ENCODE results near the gene LIMCH1.
"Not testable (repeated sequence)": the region's sequence is repeated elsewhere in the genome, so short reads cannot be mapped to it uniquely, and the experiment has no call there.

Gene LIMCH1

DNA sequence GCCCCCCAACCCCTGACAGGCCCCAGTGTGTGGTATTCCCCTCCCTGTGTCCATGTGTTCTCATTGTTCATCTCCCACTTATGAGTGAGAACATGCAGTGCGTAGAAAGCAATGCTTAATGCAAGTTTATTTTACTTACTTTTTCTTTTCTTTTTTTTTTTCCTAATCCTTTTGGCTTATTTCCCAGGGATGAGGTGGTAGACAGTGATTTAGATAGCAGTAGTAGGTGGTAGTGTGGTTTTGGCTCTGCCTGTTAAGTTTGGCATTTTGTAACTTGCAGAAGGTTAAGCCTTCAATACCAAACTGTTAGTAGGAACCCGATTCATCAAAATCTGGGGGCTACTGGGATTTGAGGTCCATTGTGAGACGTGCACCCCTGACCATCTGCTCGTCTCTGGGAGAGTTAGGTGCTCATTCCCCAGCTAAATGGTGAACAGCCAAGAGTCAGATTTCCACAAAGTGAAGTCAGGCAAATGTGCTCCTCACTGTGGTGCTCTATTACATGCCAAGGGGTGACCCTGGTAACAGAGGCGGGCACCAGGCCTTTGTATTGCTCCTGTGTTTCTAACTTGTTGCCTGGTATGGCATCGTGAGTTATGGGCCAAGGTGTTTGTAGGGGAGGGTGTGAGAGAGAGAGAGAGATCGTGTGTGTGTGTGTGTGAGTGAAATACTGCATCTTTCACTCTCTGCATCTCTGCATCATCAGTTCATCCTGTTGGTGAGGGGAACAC, 140.3 kb downstream of the LIMCH1 start:
- no peak for DNase-seq (ENCODE audit: low read depth, low spot score)

DNA sequence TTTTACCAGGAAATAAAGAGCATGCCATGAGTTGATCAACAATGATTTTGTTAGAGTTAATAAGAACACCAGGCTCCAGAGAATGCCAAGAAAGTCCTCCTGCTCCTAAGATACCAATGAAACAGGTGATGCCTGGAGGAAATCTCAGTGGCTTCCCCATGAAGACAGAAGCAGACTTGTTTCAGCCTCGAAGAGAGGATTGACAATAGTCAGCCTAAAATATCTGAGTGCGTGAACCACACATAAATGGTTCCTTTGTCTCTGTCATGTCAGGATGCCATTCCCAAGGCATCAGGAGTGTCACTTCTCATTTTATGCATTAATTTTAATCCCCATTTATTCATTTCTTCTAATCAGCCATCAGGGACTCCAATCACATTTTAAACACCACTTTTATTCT, 141.0 kb downstream of the LIMCH1 start:
- DNase-seq (ENCODE audit: low read depth, low spot score): no peak

DNA sequence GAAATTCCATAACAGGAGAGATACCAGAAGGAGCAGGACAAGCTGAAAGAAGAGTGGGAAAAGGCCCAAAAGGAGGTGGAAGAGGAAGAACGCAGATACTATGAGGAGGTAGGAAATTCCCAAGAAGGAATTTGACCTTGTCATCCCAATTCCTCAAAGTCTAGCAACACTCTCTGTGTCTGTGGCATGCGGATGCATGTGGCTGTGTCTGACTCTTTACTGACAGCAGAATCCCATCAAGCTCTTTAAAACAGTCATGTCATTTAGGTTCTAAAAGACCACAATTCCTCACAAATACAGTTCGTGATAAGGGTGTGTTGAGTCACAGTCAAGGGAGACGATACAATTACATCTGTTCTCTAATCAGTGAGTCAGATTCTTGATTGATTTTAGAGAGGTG, 142.0 kb downstream of the LIMCH1 start:
- DNase-seq (ENCODE audit: low read depth, low spot score): no peak

DNA sequence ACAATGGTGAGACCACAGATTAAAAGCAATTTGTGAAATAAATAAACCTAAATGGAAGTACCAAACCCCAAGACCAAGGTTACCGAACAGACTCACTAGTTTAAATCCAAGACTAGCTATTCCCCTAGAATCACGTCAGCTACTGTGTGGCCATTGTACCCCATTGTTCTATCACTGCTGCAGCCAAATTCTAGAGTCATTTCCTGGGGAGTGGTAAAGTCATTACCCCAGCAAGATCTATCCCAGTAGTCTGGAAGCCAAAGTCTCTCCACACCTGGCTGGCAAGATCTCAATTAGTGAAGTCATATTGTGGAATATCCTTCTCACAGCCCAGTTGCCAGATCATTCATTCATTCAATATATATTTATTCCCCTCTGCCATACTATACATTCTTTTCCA, 143.1 kb downstream of the LIMCH1 start:
- DNase-seq (ENCODE audit: low read depth, low spot score): no peak

DNA sequence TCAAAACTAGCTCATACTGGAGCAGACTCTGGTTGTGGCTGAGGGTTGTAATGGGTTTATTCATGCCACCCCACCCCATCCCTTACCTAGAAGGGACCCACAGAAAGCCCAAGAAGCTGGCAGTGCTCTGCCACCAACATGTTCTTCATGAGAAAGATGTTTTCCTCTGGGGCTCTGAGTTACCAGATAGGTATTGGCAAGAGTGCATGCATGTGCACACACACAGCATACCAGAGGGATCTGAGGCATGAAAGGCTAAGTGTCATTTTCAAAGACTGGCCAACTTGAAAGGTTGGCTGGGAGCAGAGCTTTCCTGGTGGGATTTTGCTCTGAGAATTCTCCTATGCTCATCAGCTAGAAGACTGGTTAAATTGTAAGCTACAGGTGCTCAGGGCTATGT, 145.4 kb downstream of the LIMCH1 start:
- DNase-seq (ENCODE audit: low read depth, low spot score): no peak

DNA sequence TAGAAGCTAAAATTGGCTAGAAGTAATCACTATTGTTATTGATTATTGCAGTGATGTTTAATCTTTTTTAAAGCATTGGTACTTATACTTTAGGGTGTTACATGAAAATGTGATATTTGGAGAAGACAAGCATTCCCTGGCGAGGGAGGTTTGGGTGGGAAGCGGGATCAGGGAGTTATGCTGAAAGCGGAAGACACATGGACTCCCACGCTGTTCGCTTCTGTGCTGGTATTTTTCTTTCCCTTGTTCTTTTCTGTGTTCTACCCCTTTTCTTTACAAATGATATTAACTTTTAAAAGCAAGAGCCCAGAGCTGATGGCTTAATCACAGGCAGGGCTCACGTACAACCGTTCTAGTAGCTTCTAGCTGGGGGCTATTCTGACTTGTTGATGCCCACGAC, 148.9 kb downstream of the LIMCH1 start:
- DNase-seq (ENCODE audit: low read depth, low spot score): no peak

DNA sequence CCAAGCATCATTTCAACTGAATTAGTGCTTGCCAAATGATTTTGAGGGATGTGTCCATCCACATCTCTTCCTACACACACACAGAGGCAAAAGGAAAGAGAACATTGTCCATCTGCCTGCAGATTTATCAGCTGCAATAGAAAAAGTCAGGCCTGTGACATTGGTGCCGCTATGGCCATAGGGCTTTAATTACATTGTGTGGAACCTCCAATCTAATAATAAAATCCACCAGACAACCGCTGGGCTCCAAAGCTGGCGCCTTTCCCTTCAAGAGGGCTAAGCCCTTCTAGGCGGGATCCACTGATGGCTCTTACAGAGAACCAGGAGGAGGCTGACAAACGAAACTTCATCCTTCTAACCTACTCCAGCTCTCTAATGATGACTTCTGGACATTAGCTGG, 150.0 kb downstream of the LIMCH1 start:
- DNase-seq (ENCODE audit: low read depth, low spot score): no peak

DNA sequence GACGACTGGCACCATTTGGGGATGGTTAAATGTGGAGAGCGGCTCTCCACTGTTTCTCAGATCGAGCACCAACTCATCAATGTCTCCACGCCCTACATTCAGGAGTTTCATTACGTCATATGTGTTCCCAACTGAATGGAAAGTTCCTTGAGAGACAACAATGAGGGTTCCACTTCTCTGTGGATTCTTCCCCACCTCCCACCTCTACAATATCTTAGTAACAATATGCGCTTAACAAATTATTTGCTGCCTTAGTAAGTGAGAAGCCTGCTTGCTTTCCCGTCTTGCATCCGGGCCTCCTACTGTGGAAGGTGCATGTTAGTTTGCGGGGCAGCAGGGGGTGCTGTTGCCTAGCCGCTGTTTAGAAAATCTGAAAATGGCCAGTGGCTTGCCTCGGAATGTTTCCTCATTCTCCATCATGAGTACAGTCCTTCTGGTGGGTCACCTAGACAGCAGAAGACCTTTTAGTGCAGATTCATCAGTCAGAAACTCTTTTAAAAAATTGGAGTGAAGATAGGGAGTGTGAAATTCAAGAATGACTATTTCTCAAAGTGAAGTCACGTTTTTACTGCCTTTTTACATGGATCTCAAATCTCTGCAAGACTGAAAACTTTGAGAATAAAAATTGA, 154.9 kb downstream of the LIMCH1 start:
- DNase-seq (ENCODE audit: low read depth, low spot score): no peak

DNA sequence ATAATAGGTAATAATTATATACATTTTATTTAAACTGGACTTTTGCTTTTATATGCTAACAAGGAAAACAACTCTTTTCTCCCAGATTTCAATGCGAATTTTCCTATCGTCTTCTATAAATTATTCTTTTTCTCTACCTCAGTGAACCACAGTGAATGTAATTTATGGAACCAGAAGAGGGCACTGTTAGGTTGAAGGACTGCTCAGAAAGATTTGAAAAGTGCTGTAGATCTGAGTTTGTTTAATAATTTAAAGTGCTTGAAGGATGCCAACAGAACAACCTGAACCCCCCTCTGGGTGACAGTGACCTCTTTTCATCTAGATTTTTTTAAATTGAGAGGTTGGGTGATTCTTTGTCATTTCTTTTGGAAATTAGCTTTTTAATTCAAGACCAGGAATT, 155.7 kb downstream of the LIMCH1 start:
- no peak for DNase-seq (ENCODE audit: low read depth, low spot score)

DNA sequence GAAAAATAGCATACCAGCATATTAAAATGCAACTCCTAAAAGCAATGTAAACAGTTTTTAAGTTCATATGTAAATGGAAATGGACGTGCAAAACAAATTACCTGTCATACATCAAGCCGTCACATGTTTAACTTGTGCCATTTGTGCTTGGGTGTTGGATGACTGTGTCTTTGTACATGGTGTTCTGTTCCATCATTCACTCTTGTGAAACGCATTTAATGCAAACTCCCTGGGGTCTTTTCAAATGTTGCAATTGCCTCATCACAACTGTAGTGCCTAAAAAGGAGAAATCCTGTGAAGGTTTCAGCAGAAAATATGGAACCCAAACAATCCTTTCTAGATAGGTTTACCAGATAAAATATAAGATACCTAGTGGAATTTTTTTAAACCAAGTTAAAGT, 158.2 kb downstream of the LIMCH1 start:
- no peak for DNase-seq (ENCODE audit: low read depth, low spot score)

DNA sequence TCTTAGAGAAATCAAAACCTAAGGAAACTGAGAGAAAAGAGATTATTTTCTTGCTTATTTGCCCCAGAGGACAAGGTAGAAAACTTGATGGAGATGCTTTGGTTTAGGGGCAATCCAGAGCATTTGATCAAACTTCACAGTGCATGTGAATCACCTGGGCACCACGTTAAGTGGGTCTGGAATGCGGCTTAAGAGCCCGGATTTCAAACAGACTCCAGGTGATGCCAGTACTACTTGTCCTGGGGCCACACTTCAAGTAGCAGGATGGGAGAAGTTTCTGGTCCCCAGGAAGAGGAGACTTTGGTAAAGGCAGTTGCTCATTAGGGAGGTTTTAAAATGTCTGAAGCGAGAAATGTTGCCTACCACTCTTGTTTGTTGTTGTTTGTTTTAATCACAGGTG, 158.8 kb downstream of the LIMCH1 start:
- no peak for DNase-seq (ENCODE audit: low read depth, low spot score)

DNA sequence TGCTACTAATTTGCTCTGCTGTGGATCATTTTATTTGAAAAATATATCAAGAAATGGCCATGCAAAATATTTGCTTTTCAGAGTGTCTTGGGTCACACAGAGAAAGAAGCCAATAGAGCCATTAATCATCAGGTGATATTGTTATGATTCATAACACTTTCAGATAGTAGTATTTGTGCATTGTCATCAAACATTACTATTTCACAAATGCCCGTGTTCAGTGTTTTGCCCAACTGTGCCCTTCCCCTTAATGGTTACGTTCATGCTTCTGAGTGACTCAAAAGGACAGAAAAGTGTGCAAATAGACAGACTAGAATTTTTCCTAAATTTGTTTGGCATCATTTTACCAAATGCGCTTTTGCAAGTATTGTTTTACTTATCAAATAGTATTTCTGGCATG, 164.0 kb downstream of the LIMCH1 start:
- DNase-seq (ENCODE audit: low read depth, low spot score): no peak

DNA sequence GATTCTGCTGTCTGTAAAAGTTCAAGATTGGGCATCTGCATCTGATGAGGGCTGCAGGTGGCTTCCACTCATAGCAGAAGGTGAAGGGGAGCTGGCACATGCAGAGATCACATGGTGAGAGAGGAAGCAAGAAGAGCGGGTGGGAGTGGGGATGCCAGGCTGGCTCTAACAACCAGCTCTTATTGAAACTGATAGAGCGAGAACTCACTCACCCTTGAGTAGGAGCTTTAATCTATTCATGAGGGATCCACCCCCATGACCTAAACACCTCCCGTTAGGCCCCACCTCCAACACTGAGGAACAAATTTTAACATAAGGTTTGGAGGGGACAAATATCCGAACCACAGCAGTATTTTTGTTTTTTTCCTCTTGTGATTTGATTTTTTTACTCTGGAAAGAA, 164.8 kb downstream of the LIMCH1 start:
- no peak for DNase-seq (ENCODE audit: low read depth, low spot score)

DNA sequence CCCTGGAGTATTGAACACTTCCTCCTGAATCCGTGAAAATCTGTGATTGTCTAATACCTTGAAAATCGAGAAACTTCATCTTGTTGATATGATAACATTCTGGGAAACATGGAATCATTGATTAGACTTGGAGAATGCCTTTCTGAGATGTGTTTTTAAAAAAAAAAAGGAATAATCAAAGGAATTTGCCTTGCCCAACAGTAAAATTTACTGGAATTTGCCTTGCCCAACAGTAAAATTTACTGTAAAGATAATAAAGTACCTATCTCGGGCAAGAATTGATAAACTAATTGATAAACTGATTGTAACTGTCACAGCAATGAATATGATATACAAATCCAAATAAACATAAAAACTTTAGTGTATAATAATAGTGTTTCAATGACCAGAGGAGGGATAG, 165.8 kb downstream of the LIMCH1 start:
- DNase-seq (ENCODE audit: low read depth, low spot score): no peak

DNA sequence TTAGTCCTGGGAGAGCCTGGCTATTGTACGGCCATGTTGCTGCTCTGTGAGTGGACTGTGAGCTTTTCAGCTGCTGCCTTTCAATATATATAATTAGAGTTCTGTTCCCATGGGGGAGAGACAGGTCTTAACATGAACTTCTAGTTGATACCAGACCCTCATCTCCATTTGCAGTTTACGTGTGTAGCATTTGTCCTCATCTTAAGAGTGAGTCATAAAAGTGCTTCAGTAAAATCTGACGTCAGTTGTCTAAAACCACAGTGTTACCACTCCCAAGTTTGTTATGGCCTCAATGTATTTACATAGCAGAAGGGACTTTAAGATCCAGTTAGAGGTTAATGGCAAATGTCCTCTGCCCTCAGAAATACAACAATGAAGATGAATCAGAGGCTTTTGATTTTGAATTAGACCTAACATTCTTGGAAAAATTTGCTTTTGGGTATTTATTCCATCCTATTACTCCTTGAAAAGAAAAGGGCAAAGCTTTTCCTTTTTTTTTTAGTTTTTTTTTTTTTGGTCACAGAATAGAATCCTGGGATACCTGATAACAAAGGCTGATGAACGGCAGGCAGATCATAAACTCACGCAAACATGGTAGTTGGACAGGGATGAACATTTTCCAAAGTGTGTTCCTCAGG, 172.0 kb downstream of the LIMCH1 start:
- DNase-seq (ENCODE audit: low read depth, low spot score): no peak

DNA sequence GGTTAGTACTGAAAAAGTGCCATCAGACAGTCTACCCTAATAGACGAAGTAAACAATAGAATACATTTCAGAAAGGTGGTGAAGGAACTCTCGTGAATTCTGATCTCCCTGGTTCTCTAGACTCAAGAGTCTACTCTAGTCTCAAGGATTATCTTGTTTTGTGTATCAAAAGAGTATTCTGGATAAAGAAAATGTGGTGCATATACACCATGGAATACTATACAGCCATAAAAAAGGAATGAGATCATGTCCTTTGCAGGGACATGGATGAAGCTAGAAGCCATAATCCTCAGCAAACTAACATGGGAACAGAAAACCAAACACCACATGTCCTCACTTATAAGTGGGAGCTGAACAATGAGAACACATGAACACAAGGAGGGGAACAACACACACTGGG, 173.7 kb downstream of the LIMCH1 start:
- DNase-seq (ENCODE audit: low read depth, low spot score): not testable (repeated sequence)

DNA sequence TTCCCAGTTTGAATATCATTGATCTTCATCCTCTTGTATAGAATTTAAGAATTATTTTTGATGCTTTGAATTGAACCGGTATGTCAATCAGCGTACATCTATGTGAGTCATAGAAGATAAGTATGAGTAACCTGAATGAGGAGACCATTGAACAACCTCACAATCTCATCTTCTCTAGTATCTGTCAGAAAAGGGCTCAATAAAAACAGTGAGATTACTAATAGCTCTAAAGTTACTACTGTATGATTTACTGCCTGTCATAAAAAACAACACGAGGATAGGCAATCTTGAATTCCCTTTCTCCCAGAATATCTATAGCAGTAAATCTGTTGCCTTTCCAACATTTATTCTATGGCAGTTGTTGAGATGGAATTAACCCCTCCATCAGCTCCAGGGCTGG, 174.5 kb downstream of the LIMCH1 start:
- DNase-seq (ENCODE audit: low read depth, low spot score): no peak

DNA sequence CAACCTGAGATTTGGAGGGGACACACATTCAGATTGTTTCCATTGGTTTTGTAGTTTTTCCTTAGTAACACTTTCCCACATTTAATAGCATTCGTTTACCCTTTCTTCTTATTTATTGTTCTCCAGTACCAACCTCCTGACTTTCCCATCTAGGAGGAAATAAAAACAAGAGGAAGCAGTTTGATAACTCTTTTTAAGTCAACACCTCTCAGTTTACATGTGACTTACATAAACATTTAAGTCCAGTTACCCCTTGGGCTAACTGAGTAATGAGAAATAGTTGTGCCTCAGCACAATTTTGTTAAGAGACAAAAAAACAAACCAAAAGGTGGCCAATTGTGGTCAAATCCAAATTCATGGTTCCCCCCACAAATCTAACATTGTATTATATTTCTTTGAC, 175.8 kb downstream of the LIMCH1 start:
- DNase-seq (ENCODE audit: low read depth, low spot score): no peak

DNA sequence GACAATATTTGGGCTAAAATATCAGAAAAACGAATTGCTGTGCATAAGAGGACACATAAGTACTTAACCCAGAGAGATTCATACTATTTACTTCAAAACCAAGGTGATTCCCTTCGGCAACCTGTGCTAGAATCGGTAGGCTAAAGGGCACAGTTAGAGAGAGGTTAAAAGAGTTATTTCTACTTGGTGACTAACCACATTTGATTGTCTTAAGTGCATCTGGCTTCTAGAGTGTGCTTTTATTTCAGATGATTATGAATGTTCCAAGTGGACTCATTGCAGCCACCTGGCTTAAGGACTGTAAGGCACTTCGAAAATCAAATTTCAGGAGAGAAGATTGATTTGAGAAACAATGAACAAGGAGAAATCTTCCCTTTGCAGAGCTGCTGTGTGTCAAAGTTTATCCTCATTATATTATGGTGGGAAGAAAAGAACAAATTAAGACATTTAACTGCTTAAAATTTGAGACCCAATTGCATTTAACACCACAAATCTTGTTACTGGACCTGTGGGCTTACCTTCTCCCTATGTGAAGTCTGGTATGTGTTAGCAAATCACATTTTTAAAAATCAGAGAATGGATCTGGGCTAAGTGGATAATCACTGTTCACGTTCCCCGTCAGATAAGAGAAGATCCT, 176.5 kb downstream of the LIMCH1 start:
- no peak for DNase-seq (ENCODE audit: low read depth, low spot score)

DNA sequence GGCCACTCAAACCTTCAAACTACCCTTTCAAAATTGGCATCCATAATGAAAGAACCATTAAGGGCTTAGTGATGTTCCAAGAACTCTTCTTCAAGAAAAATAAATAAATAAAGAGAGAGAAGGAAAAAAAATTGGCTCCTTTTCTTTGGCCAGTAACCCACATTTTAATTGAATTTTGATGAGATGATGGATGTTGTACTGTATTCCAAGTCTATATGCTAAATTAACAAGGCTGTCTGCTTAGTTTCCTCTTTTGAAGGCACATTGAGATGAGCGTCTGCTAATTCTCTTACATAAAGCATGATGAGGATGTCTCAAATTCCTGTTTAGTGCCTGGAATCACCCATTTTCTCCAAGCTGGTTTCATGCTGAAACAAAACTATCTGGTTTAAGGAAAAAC, 177.2 kb downstream of the LIMCH1 start:
- DNase-seq (ENCODE audit: low read depth, low spot score): no peak

DNA sequence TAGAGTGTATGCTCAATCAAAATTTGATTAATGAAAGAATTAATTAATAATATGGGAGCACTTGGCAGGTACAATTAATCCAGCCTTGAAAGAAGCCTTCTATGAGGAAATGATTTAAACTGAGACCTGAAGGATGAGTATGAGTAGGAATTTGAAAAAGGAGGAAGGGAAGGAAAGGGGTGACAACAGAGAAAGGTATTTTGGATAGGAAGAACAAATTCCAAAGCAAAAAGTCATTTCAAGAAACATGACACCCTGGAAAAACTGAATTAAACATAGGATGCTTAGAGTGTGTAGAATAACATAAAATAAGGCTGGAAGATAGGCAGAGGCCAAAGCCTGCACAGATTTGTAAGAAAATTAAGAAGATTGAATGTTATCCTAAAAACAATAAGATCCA, 180.9 kb downstream of the LIMCH1 start:
- DNase-seq (ENCODE audit: low read depth, low spot score): no peak

DNA sequence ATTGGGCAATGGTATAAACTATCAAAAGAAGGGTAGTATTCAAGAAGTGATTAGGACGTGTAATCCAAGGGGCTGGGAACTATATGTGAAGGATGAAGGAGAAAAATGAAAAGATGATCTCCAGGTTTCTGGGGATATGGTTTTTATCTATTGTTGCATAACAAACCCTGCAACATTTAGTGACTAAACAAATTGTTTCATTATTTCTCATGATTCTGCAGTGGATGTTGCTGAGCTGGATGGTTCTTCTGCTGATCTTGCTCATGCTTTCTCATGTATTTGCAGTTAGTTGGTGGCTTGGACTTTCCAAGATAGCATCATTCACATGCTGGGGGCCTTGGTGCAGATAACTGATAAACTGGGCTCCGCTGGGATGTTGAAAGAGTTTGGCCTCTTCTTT, 181.5 kb downstream of the LIMCH1 start:
- no peak for DNase-seq (ENCODE audit: low read depth, low spot score)

DNA sequence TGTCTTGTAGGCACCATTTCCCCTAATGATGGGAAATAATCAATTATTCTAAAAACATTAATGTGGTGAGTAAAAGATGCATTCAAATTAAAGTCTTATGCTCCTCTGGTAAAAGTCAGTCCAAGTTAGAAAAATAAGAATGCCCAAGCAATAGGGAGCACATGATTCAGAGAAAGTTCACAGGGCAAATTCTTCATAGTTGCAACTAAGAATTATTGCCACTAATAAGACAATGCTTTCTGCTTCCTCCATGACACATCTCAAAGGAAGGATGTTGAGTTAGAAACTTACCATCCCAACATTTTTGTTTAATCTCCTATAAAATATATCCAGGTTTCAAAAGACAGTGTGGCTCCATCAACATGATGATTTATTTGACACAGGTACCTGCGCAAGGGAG, 184.2 kb downstream of the LIMCH1 start:
- DNase-seq (ENCODE audit: low read depth, low spot score): no peak

Measured in activated naive CD8-positive, alpha-beta T cell treated with anti-CD3 and anti-CD28 coated beads, Interleukin-2, amount 50 U/mL, for 16 hours (primary cell).